HepG2 (cell line): ENCODE results near the gene QRSL1. TPM values are rescaled to one million over a fixed set of nuclear protein-coding genes. Genes with fewer than 3 reads are reported as not detected.

Experiments
- ATAC-seq: fragments of 200-7000 bp; cut with Tn5 transposase; 3 replicates; pipeline ENCODE4 v1.9.1; 2020; ENCODE audit warnings: mild to moderate bottlenecking, moderate library complexity
- BruUV-seq: library from RNA; stranded (reverse); fragments of 400-500 nt; replicated peaks from 2 replicates; lab custom pipeline; 2021; lab: Mats Ljungman, UMichigan
- CTCF ChIA-PET: fragments of 300-600 bp; formaldehyde crosslinking; extraction: SDS; loops from one replicate; lab custom pipeline; 2021; ENCODE audit warnings: low total read pairs, inconsistent platforms, low intra/inter-chr PET ratio; lab: Yijun Ruan, JAX
- POLR2A ChIA-PET: fragments of 350-600 bp; sonication (Branson Sonifier 250); formaldehyde crosslinking; loops from one replicate; lab custom pipeline; 2020; ENCODE audit warnings: antibody characterized with exemption, inconsistent platforms; lab: Yijun Ruan, JAX
- DNase-seq: peaks from one replicate; pipeline ENCODE4 v3.0.0-alpha.2; 2015; ENCODE audit warnings: low spot score
- FAIRE-seq: peaks from 3 replicates; lab custom pipeline; 2011; peaks lifted over from hg19 to GRCh38; lab: Jason Lieb, UNC
- H2AFZ ChIP-seq: one replicate; pipeline ENCODE4 v1.6.1; 2011; ENCODE audit warnings: low read length, inconsistent platforms
- H3K27ac ChIP-seq: fragments of 300-600 bp; 3 replicates; pipeline ENCODE4 v1.8.0; 2011; ENCODE audit warnings: mixed run types, mild to moderate bottlenecking, mixed read lengths, low read length, inconsistent platforms; ENCODE audit not compliant: insufficient read depth; ENCODE audit errors: extremely low read length
- H3K27me3 ChIP-seq, 2 experiments: fragments of 200-600 bp in 1 of 2; 2 replicates in 1 of 2; 3 replicates in 1 of 2; pipeline versions ENCODE4 v1.6.0 to v1.8.0; 2011; ENCODE audit warnings: low read length in 2 of 2, mild to moderate bottlenecking in 2 of 2, moderate library complexity in 2 of 2, inconsistent platforms in 1 of 2; ENCODE audit not compliant: insufficient read depth in 2 of 2, control insufficient read depth in 1 of 2
- H3K36me3 ChIP-seq, 2 experiments: fragments of 200-600 bp in 1 of 2; replicated peaks in 1 of 2; 2 replicates in 1 of 2; 3 replicates in 1 of 2; pipeline versions ENCODE4 v1.5.1 to v1.8.0; 2011; ENCODE audit warnings: low read length in 2 of 2, inconsistent platforms in 1 of 2; ENCODE audit not compliant: insufficient read depth in 2 of 2, control insufficient read depth in 1 of 2
- H3K4me1 ChIP-seq: 2 replicates; pipeline ENCODE4 v1.5.1; 2012; ENCODE audit warnings: low read length, inconsistent platforms; ENCODE audit not compliant: insufficient read depth
- H3K4me2 ChIP-seq: 2 replicates; pipeline ENCODE4 v1.6.0; 2011; ENCODE audit warnings: low read depth, low read length, inconsistent platforms
- H3K4me3 ChIP-seq, 3 experiments: fragments of 200-600 bp in 1 of 3; sonication (generic), shearing (Covaris generic) in 1 of 3; replicated peaks in 1 of 3; 2 replicates each; pipeline ENCODE4 v1.5.1; 2011 to 2016; ENCODE audit warnings: low read length in 3 of 3, inconsistent platforms in 2 of 3, low read depth in 2 of 3, mild to moderate bottlenecking in 2 of 3, control low read depth in 1 of 3, mixed read lengths in 1 of 3; ENCODE audit not compliant: insufficient read depth in 1 of 3
- H3K79me2 ChIP-seq: one replicate; pipeline ENCODE4 v1.6.1; 2011; ENCODE audit warnings: low read length, inconsistent platforms; ENCODE audit not compliant: insufficient read depth
- H3K9ac ChIP-seq: 2 replicates; pipeline ENCODE4 v1.6.0; 2011; ENCODE audit warnings: mild to moderate bottlenecking, low read depth, low read length, inconsistent platforms; ENCODE audit not compliant: insufficient read depth
- H3K9me3 ChIP-seq: 2 replicates; pipeline ENCODE4 v1.5.1; 2012; ENCODE audit warnings: mild to moderate bottlenecking, low read length
- H4K20me1 ChIP-seq: 2 replicates; pipeline ENCODE4 v1.6.0; 2011; ENCODE audit warnings: inconsistent platforms, mild to moderate bottlenecking, low read length, moderate library complexity; ENCODE audit not compliant: insufficient read depth
- GFI1 ChIP-seq: sonication (generic); formaldehyde crosslinking; IDR thresholded peaks from 2 replicates; pipeline ENCODE4 v1.5.0; 2020; ENCODE audit warnings: missing genetic modification reagents, mild to moderate bottlenecking, borderline replicate concordance
- NFKB2 ChIP-seq: sonication (generic); formaldehyde crosslinking; IDR thresholded peaks from 2 replicates; pipeline ENCODE4 v1.4.0; 2020; ENCODE audit warnings: missing genetic modification reagents, borderline replicate concordance
- NPAS2 ChIP-seq: sonication (generic); formaldehyde crosslinking; IDR thresholded peaks from 2 replicates; pipeline ENCODE4 v1.8.0; 2022; ENCODE audit warnings: mild to moderate bottlenecking, missing genetic modification reagents, borderline replicate concordance
- ZBTB42 ChIP-seq: sonication (generic); formaldehyde crosslinking; IDR thresholded peaks from 2 replicates; pipeline ENCODE4 v1.5.0; 2020; ENCODE audit warnings: mild to moderate bottlenecking, missing genetic modification reagents
- ZNF431 ChIP-seq: sonication (generic); formaldehyde crosslinking; IDR thresholded peaks from 2 replicates; pipeline ENCODE4 v1.9.0; 2022; ENCODE audit warnings: missing genetic modification reagents, low read depth, mild to moderate bottlenecking, borderline replicate concordance
- ZNF589 ChIP-seq: sonication (generic); formaldehyde crosslinking; conservative IDR thresholded peaks from 2 replicates; pipeline ENCODE4 v1.8.0; 2022; ENCODE audit warnings: mild to moderate bottlenecking, moderate library complexity, missing genetic modification reagents
- ZNF660 ChIP-seq: sonication (generic); formaldehyde crosslinking; IDR thresholded peaks from 2 replicates; pipeline ENCODE4 v1.5.1; 2020; ENCODE audit warnings: mild to moderate bottlenecking, low read depth, missing genetic modification reagents, borderline replicate concordance
- WGBS: methylation state at CpG from one replicate; pipeline ENCODE4 v1.1.6; 2017; ENCODE audit warnings: low lambda C conversion rate; 5-methylcytosine and 5-hydroxymethylcytosine counted together
- in situ Hi-C: cut with HindIII; loops from 2 replicates; pipeline ENCODE4 v1.10.0; 2017; ENCODE audit warnings: low pct_unique_long_range_greater_than_20kb; ENCODE audit not compliant: extremely low pct_ligation_motif_present
- intact Hi-C: fragments of 100-400 bp; cut with micrococcal nuclease; formaldehyde crosslinking; loops from one replicate; pipeline ENCODE4 v1.10.0; 2022; ENCODE audit not compliant: unreplicated experiment
- polyA plus RNA-seq, 8 experiments: library from polyadenylated mRNA; depleted of rRNA in 3 of 8; stranded (reverse) in 7 of 8; unstranded in 1 of 8; fragments of >200 nt; fragmentation: Illumina TruSeq in 4 of 8; extraction: Trizol in 4 of 8; gene quantifications; 2 replicates each; pipeline versions ENCODE4 v1.2.1 to v1.2.3, GENCODE V29; 2011 to 2016; ENCODE audit warnings: low read depth in 4 of 8, missing spikeins in 1 of 8, mixed read lengths in 1 of 8; ENCODE audit not compliant: insufficient read depth in 1 of 8
- total RNA-seq, 5 experiments: library from RNA; depleted of rRNA; stranded (reverse); fragments of >200 nt; fragmentation: Illumina TruSeq; extraction: Trizol; gene quantifications; 2 replicates each; pipeline ENCODE4 v1.2.3, GENCODE V29; 2016; ENCODE audit warnings: low read depth in 1 of 5
- TF ChIP-seq, protein P1 (sequence below): sonication (generic); formaldehyde crosslinking; IDR thresholded peaks from 2 replicates; pipeline ENCODE4 v1.4.0; 2020; ENCODE audit warnings: missing genetic modification reagents, borderline replicate concordance
- TF ChIP-seq, protein P2 (sequence below): sonication (generic); formaldehyde crosslinking; IDR thresholded peaks from 2 replicates; pipeline ENCODE4 v1.9.0; 2021; ENCODE audit warnings: missing genetic modification reagents, borderline replicate concordance
- TF ChIP-seq, protein P3 (sequence below): sonication (generic); formaldehyde crosslinking; IDR thresholded peaks from 2 replicates; pipeline ENCODE4 v1.5.0; 2020; ENCODE audit warnings: missing genetic modification reagents

The QRSL1 gene
- total and polyA plus RNA-seq, 2 of the 13 experiments (the other 11 are each of a cell fraction or from before 2014, with no cell fraction given), result 8.2 to 22.3 TPM

DNA sequence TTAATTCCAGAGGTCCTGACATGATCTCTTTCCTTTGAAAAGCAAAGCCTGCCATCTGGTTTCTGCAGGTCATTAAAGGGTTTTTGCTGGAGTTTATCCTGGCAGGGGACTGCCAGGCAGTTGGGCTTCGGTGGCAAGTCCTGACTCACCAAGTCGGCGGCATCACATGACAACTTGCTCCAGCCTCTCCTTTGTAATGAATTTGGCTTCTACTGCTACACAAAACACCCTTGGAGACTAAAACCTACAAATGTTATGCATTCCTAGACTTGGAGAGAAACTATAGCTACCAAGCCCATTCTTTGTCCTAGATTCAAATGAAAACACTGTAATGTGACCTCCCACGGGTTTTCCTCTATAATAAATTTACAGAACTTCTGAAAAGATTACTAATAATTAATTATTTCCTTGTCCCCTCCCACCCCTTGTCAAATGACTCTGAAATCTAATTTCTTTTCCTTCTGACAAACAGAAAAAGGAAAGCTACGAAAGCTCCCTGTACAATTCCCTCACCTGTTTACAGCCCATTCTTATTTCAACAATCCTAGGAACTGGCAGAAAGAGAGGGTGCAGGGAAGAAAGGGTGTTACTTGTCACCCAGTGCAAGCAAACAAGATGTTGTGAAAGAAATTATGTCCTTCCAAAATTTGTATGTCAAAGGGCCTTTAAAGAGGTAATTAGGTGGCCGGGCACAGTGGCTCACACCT lies 62.9 kb downstream of the QRSL1 start:
- no peak for FAIRE-seq
- DNase-seq, result no peak
- in situ Hi-C loops (no loop called here), intact Hi-C loops (no loop called here)
- H3K9ac ChIP-seq, result no peak overlapping the region
- WGBS, result 47% methylated on average over 6 of the region's 6 CpGs
- no peaks in the 10 kb centered on the region for H3K79me2 ChIP-seq
- TF ChIP-seq, protein P1, sequence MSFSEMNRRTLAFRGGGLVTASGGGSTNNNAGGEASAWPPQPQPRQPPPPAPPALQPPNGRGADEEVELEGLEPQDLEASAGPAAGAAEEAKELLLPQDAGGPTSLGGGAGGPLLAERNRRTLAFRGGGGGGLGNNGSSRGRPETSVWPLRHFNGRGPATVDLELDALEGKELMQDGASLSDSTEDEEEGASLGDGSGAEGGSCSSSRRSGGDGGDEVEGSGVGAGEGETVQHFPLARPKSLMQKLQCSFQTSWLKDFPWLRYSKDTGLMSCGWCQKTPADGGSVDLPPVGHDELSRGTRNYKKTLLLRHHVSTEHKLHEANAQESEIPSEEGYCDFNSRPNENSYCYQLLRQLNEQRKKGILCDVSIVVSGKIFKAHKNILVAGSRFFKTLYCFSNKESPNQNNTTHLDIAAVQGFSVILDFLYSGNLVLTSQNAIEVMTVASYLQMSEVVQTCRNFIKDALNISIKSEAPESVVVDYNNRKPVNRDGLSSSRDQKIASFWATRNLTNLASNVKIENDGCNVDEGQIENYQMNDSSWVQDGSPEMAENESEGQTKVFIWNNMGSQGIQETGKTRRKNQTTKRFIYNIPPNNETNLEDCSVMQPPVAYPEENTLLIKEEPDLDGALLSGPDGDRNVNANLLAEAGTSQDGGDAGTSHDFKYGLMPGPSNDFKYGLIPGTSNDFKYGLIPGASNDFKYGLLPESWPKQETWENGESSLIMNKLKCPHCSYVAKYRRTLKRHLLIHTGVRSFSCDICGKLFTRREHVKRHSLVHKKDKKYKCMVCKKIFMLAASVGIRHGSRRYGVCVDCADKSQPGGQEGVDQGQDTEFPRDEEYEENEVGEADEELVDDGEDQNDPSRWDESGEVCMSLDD, result no peak
- no peak for TF ChIP-seq ZNF589
- no peak overlapping the region; the same call in 1 of the 2 replicates for H3K4me2 ChIP-seq
- no peak for ATAC-seq
- no peak overlapping the region for H3K4me3 ChIP-seq
- H2AFZ ChIP-seq, result no peak overlapping the region
- ChIA-PET POLR2A (no interaction called here), CTCF (no interaction called here)
- peaks cover 15% of the 10 kb centered on the region for H3K4me1 ChIP-seq
- no peaks in the 10 kb centered on the region for H3K36me3 ChIP-seq
- no TSS peak for BruUV-seq
- H3K27ac ChIP-seq, result no peak overlapping the region
- no peaks in the 10 kb centered on the region for H3K27me3 ChIP-seq
- H3K9me3 ChIP-seq, result no peaks in the 10 kb centered on the region
- no peaks in the 10 kb centered on the region for H4K20me1 ChIP-seq

DNA sequence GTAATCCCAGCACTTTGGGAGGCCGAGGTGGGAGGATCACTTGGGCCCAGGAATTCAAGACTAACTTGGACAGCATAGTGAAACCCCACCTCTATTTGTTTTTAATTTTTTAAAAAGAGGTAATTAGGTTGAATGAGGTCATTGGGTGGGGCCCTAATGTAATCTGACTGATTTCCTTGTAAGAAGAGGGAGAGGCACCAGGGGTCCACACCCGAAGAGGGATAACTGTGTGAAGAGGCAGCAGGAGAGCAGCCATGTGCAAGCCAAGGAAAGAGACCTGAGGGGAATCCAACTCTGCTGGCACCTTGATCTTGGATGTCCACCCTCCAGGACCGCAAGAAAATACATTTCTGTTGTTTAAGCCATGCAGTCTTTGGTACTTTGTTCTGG lies 63.4 kb downstream of the QRSL1 start:
- Histone ChIP-seq H3K36me3 (no peaks in the 10 kb centered on the region), H3K9ac (no peak overlapping the region), H3K4me3 (no peak overlapping the region), H3K79me2 (no peaks in the 10 kb centered on the region), H3K4me1 (peaks cover 12% of the 10 kb centered on the region), H2AFZ (no peak overlapping the region), H3K4me2 (no peak overlapping the region; the same call in 1 of the 2 replicates), H3K27me3 (no peaks in the 10 kb centered on the region), H3K27ac (no peak overlapping the region), H3K9me3 (no peaks in the 10 kb centered on the region), H4K20me1 (no peaks in the 10 kb centered on the region)
- no peak for ATAC-seq
- ChIA-PET POLR2A (no interaction called here), CTCF (no interaction called here)
- intact Hi-C loops (no loop called here), in situ Hi-C loops (no loop called here)
- BruUV-seq, result no TSS peak
- FAIRE-seq, result no peak
- no peak for DNase-seq
- whole genome bisulfite sequencing, result 53% methylated on average over 3 of the region's 3 CpGs
- TF ChIP-seq, protein P2, sequence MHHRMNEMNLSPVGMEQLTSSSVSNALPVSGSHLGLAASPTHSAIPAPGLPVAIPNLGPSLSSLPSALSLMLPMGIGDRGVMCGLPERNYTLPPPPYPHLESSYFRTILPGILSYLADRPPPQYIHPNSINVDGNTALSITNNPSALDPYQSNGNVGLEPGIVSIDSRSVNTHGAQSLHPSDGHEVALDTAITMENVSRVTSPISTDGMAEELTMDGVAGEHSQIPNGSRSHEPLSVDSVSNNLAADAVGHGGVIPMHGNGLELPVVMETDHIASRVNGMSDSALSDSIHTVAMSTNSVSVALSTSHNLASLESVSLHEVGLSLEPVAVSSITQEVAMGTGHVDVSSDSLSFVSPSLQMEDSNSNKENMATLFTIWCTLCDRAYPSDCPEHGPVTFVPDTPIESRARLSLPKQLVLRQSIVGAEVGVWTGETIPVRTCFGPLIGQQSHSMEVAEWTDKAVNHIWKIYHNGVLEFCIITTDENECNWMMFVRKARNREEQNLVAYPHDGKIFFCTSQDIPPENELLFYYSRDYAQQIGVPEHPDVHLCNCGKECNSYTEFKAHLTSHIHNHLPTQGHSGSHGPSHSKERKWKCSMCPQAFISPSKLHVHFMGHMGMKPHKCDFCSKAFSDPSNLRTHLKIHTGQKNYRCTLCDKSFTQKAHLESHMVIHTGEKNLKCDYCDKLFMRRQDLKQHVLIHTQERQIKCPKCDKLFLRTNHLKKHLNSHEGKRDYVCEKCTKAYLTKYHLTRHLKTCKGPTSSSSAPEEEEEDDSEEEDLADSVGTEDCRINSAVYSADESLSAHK, result no peak
- TF ChIP-seq NFKB2 (CRISPR knock-in tag), result no peak
- no peak for TF ChIP-seq GFI1 (CRISPR knock-in tag)
- TF ChIP-seq, protein P3, sequence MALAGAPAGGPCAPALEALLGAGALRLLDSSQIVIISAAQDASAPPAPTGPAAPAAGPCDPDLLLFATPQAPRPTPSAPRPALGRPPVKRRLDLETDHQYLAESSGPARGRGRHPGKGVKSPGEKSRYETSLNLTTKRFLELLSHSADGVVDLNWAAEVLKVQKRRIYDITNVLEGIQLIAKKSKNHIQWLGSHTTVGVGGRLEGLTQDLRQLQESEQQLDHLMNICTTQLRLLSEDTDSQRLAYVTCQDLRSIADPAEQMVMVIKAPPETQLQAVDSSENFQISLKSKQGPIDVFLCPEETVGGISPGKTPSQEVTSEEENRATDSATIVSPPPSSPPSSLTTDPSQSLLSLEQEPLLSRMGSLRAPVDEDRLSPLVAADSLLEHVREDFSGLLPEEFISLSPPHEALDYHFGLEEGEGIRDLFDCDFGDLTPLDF (CRISPR knock-in tag), result no peak
- TF ChIP-seq ZNF431, result no peak
- TF ChIP-seq NPAS2, result no peak
- TF ChIP-seq ZNF660, result no peak
- no peak for TF ChIP-seq ZBTB42 (CRISPR knock-in tag)
